HEK293T (cell line): Measurements from ENCODE around the gene LIN7A.
A peak's percentile ranks its signal among the peaks of the same experiment; 100 is the strongest.

Experiments
- CTCF ChIA-PET: fragments of 350-600 bp; formaldehyde crosslinking; extraction: SDS; loops from one replicate; lab custom pipeline; 2021; ENCODE audit warnings: antibody characterized with exemption, inconsistent platforms; lab: Yijun Ruan, JAX
- POLR2A ChIA-PET: fragments of 350-600 bp; formaldehyde crosslinking; extraction: SDS; loops from one replicate; lab custom pipeline; 2020; ENCODE audit warnings: antibody characterized with exemption, inconsistent platforms; lab: Yijun Ruan, JAX
- DNase-seq: peaks from one replicate; pipeline ENCODE4 v3.0.0; 2012; ENCODE audit warnings: mixed read lengths; ENCODE audit errors: extremely low spot score
- ARNT ChIP-seq: fragments of 450-650 bp; IDR thresholded peaks from 2 replicates; pipeline ENCODE4 v1.6.1; 2017; ENCODE audit warnings: mild to moderate bottlenecking
- BHLHE40 ChIP-seq: fragments of 450-650 bp; IDR thresholded peaks from 2 replicates; pipeline ENCODE4 v1.6.1; 2016; ENCODE audit warnings: mild to moderate bottlenecking, moderate library complexity, borderline replicate concordance
- CTBP1 ChIP-seq: fragments of 450-650 bp; IDR thresholded peaks from 2 replicates; pipeline ENCODE4 v1.6.1; 2016; ENCODE audit warnings: borderline replicate concordance
- ELF4 ChIP-seq: fragments of 450-650 bp; IDR thresholded peaks from 2 replicates; pipeline ENCODE4 v1.6.1; 2017; ENCODE audit warnings: antibody characterized with exemption
- FOXA1 ChIP-seq: fragments of 450-650 bp; IDR thresholded peaks from 2 replicates; pipeline ENCODE4 v1.6.1; 2016; ENCODE audit warnings: mild to moderate bottlenecking
- FOXK2 ChIP-seq: fragments of 450-650 bp; IDR thresholded peaks from 2 replicates; pipeline ENCODE4 v1.6.1; 2016; ENCODE audit warnings: mild to moderate bottlenecking
- FOXM1 ChIP-seq: fragments of 450-650 bp; IDR thresholded peaks from 2 replicates; pipeline ENCODE4 v1.6.1; 2017; ENCODE audit warnings: mild to moderate bottlenecking, borderline replicate concordance
- HDGF ChIP-seq: fragments of 450-650 bp; IDR thresholded peaks from 2 replicates; pipeline ENCODE4 v1.6.1; 2017; ENCODE audit warnings: antibody characterized with exemption, borderline replicate concordance
- L3MBTL2 ChIP-seq: fragments of 450-650 bp; conservative IDR thresholded peaks from 2 replicates; pipeline ENCODE4 v1.6.1; 2016; ENCODE audit warnings: mild to moderate bottlenecking
- LEF1 ChIP-seq: fragments of 450-650 bp; IDR thresholded peaks from 2 replicates; pipeline ENCODE4 v1.6.1; 2017; ENCODE audit warnings: mild to moderate bottlenecking, borderline replicate concordance
- NFRKB ChIP-seq: fragments of 450-650 bp; IDR thresholded peaks from 2 replicates; pipeline ENCODE4 v1.6.1; 2016; ENCODE audit warnings: mild to moderate bottlenecking, moderate library complexity
- SP1 ChIP-seq: fragments of 450-650 bp; IDR thresholded peaks from 2 replicates; pipeline ENCODE4 v1.6.1; 2017
- SUZ12 ChIP-seq: fragments of 450-650 bp; IDR thresholded peaks from 2 replicates; pipeline ENCODE4 v1.6.1; 2016; ENCODE audit warnings: mild to moderate bottlenecking
- TARDBP ChIP-seq: fragments of 450-650 bp; IDR thresholded peaks from 2 replicates; pipeline ENCODE4 v1.6.1; 2016
- ZNF384 ChIP-seq: fragments of 450-650 bp; IDR thresholded peaks from 2 replicates; pipeline ENCODE4 v1.6.1; 2016
- TF ChIP-seq, protein P1 (sequence below): fragments of 450-650 bp; IDR thresholded peaks from 2 replicates; pipeline ENCODE4 v1.6.1; 2016

LIN7A gene

GRCh38 chr12:80837342-80837978 is 100.3 kb downstream of the LIN7A start:
- TF ChIP-seq, protein P1, sequence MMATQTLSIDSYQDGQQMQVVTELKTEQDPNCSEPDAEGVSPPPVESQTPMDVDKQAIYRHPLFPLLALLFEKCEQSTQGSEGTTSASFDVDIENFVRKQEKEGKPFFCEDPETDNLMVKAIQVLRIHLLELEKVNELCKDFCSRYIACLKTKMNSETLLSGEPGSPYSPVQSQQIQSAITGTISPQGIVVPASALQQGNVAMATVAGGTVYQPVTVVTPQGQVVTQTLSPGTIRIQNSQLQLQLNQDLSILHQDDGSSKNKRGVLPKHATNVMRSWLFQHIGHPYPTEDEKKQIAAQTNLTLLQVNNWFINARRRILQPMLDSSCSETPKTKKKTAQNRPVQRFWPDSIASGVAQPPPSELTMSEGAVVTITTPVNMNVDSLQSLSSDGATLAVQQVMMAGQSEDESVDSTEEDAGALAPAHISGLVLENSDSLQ: peak; percentile 56
- TF ChIP-seq SUZ12: no peak
- POLR2A ChIA-PET: no interaction called here
- CTCF ChIA-PET: interaction anchor here (0.6 to 1.4 kb wide), 9 partner anchors 10 to 594 kb away, joined by 3 to 9 read pairs (median 3); no protein-coding TSS in a partner anchor
- peak; percentile 55 for DNase-seq

- POLR2A ChIA-PET: no interaction called here
Observed at GRCh38 chr12:80834724-80835123, 103.0 kb downstream of the LIN7A start.

DNA sequence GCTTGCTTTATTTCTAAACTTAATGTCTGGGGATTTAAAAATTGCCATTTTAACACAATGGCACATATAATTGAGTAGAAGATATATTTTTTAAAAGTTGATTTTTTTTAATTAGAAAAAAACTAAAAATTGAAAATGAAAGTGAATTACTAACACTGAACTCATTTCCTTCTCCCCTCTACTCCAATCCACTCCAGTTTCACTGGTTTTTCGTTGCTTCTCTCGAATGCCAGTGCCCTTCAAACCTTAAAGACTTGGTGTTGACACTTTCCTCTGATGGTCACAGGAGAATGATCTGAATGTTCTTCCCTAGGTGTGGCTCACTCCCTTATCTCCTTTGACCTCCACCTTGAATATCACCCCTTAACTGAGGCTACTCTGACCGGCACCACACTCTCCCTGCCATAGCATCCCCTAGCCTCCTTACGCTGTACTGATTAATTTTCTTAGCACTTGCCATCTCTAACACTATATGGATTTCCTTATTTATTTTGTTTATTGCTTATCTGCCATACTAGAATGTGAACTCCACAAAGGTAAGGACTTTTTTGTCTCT is 107.1 kb downstream of the LIN7A start:
- CTCF ChIA-PET: no interaction called here
- no peak for DNase-seq
- POLR2A ChIA-PET: no interaction called here
- TF ChIP-seq SP1 (no peak), LEF1 (no peak), FOXA1 (no peak), TARDBP (no peak), CTBP1 (no peak), SUZ12 (no peak), FOXM1 (no peak), L3MBTL2 (no peak), HDGF (no peak), ELF4 (no peak), ARNT (no peak), ZNF384 (no peak), FOXK2 (no peak), NFRKB (no peak), BHLHE40 (no peak)
- TF ChIP-seq, protein P1: no peak

More at GRCh38 chr12:80834724-80835123, 103.0 kb downstream of the LIN7A start:
- CTCF ChIA-PET: no interaction called here
- no peak for DNase-seq
- TF ChIP-seq TARDBP (no peak), L3MBTL2 (no peak), ARNT (no peak), BHLHE40 (no peak), LEF1 (no peak), NFRKB (no peak), SUZ12 (no peak), ELF4 (no peak), FOXA1 (no peak), HDGF (no peak), FOXK2 (no peak), SP1 (no peak), FOXM1 (no peak)
- TF ChIP-seq, protein P1: no peak

GRCh38 chr12:80829767-80830166 is 108.0 kb downstream of the LIN7A start:
- no peak for DNase-seq
- ChIA-PET CTCF (no interaction called here), POLR2A (no interaction called here)
- TF ChIP-seq SP1 (no peak), CTBP1 (no peak), FOXA1 (no peak), FOXM1 (no peak), BHLHE40 (no peak), HDGF (no peak), ELF4 (no peak), SUZ12 (no peak), ARNT (no peak), TARDBP (no peak), ZNF384 (no peak), L3MBTL2 (no peak), LEF1 (no peak), NFRKB (no peak), FOXK2 (no peak)
- TF ChIP-seq, protein P1: no peak

- TF ChIP-seq FOXA1: no peak
- TF ChIP-seq ZNF384: no peak
- no peak for TF ChIP-seq ELF4
- no peak for TF ChIP-seq LEF1
- TF ChIP-seq L3MBTL2: no peak
- TF ChIP-seq NFRKB: no peak
- TF ChIP-seq ARNT: no peak
- no peak for TF ChIP-seq HDGF
- TF ChIP-seq, protein P1: no peak
- no peak for TF ChIP-seq SP1
- no peak for TF ChIP-seq CTBP1
- TF ChIP-seq TARDBP: no peak
- no peak for TF ChIP-seq FOXM1
- TF ChIP-seq BHLHE40: no peak
- CTCF ChIA-PET: no interaction called here
- DNase-seq: no peak
- POLR2A ChIA-PET: no interaction called here
Observed at GRCh38 chr12:80825506-80825905, 112.2 kb downstream of the LIN7A start.
